Mesothelial cell of epicardium (in vitro differentiated cells): ENCODE data around the gene SLCO2A1. TPM values are rescaled to one million over a fixed set of nuclear protein-coding genes. Genes with fewer than 3 reads are reported as not detected.

Source experiments
- DNase-seq, 2 experiments: peaks; one replicate each; pipeline ENCODE4 v3.0.0; 2021; ENCODE audit warnings: low spot score in 2 of 2; ENCODE audit not compliant: unreplicated experiment in 2 of 2
- H3K27ac Mint-ChIP-seq: 2 replicates; pipeline ENCODE4 v1.8.0; 2021; ENCODE audit warnings: mixed read lengths
- H3K27me3 Mint-ChIP-seq: 2 replicates; pipeline ENCODE4 v1.8.0; 2021; ENCODE audit warnings: low read depth, mixed read lengths
- H3K36me3 Mint-ChIP-seq: 2 replicates; pipeline ENCODE4 v1.8.0; 2021; ENCODE audit warnings: mixed read lengths
- H3K4me1 Mint-ChIP-seq: 2 replicates; pipeline ENCODE4 v1.8.0; 2021; ENCODE audit warnings: mixed read lengths
- H3K4me3 Mint-ChIP-seq: 2 replicates; pipeline ENCODE4 v1.8.0; 2021; ENCODE audit warnings: mild to moderate bottlenecking, moderate library complexity, mixed read lengths
- H3K9me3 Mint-ChIP-seq: 2 replicates; pipeline ENCODE4 v1.8.0; 2021; ENCODE audit warnings: mixed read lengths
- total RNA-seq: library from RNA; stranded (reverse); gene quantifications from 3 replicates; pipeline ENCODE4 v1.2.1, GENCODE V29; 2021
- TF ChIP-seq, protein P1 (sequence below): fragments of 200-600 bp; sonication (generic); IDR thresholded peaks from one replicate; pipeline ENCODE4 v1.5.0; 2021; ENCODE audit warnings: antibody characterized with exemption; ENCODE audit not compliant: unreplicated experiment

The SLCO2A1 gene
- total RNA-seq, 1 donor from 2014 or later = 24.1 TPM

- DNase-seq = no peak
- no peaks in the 10 kb centered on the region for H3K9me3 Mint-ChIP-seq
- peaks cover 12% of the 10 kb centered on the region for H3K36me3 Mint-ChIP-seq
- no peak overlapping the region for H3K27ac Mint-ChIP-seq
- TF ChIP-seq, protein P1, sequence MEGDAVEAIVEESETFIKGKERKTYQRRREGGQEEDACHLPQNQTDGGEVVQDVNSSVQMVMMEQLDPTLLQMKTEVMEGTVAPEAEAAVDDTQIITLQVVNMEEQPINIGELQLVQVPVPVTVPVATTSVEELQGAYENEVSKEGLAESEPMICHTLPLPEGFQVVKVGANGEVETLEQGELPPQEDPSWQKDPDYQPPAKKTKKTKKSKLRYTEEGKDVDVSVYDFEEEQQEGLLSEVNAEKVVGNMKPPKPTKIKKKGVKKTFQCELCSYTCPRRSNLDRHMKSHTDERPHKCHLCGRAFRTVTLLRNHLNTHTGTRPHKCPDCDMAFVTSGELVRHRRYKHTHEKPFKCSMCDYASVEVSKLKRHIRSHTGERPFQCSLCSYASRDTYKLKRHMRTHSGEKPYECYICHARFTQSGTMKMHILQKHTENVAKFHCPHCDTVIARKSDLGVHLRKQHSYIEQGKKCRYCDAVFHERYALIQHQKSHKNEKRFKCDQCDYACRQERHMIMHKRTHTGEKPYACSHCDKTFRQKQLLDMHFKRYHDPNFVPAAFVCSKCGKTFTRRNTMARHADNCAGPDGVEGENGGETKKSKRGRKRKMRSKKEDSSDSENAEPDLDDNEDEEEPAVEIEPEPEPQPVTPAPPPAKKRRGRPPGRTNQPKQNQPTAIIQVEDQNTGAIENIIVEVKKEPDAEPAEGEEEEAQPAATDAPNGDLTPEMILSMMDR = no peak
- peaks cover 12% of the 10 kb centered on the region for H3K4me1 Mint-ChIP-seq
- H3K27me3 Mint-ChIP-seq = no peaks in the 10 kb centered on the region
- no peak overlapping the region for H3K4me3 Mint-ChIP-seq
These were observed 16.4 kb downstream of the SLCO2A1 start for GRCh38 chr3:134013280-134013679.

DNA sequence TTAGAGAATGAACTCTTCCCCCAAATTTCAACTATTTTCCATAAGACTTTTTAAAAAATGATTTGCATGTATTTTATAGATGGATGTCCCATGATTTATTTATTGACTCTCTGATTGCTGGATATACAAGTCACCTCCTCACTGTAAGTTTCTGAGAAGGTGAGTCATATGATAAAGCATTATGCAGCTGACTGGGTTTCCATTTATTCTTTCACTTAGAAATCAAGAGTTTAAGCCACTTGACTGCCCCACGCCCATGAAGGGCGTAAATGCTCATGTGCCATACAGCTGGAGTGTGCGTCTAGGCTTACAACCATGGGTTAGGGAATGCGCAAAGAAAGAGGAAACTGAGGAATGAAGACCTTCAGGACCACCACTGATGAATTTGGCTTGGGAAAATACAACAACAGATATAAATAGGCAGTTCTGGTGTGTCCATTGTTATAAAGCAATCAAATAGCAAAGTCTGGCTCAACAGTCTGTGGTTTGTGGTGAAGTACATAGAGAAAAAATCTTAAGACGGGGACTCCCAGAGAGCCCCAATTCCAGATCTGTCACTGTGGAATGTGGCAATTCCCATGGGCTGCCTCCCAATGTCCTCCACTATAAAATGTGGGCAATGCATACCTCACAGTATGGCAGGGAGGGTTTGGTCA, 20.3 kb downstream of the SLCO2A1 start:
- Mint-ChIP-seq H3K9me3 (peaks cover 16% of the 10 kb centered on the region), H3K27me3 (no peaks in the 10 kb centered on the region)

GRCh38 chr3:134008630-134009156, 21.0 kb downstream of the SLCO2A1 start:
- TF ChIP-seq, protein P1 = no peak
- no peaks in the 10 kb centered on the region for H3K27me3 Mint-ChIP-seq
- H3K4me3 Mint-ChIP-seq = no peak overlapping the region
- peaks cover 12% of the 10 kb centered on the region for H3K36me3 Mint-ChIP-seq
- no peak for DNase-seq
- H3K27ac Mint-ChIP-seq = no peak overlapping the region
- peaks cover 12% of the 10 kb centered on the region for H3K4me1 Mint-ChIP-seq
- H3K9me3 Mint-ChIP-seq = peaks cover 17% of the 10 kb centered on the region

More for the DNA sequence above, 20.3 kb downstream of the SLCO2A1 start:
- Mint-ChIP-seq H3K36me3 (peaks cover 12% of the 10 kb centered on the region), H3K4me3 (no peak overlapping the region), H3K4me1 (peaks cover 12% of the 10 kb centered on the region), H3K27ac (no peak overlapping the region)
- DNase-seq = no peak
- TF ChIP-seq, protein P1 = no peak

GRCh38 chr3:134007819-134008218, 21.9 kb downstream of the SLCO2A1 start:
- H3K27me3 Mint-ChIP-seq = no peaks in the 10 kb centered on the region
- no peak for DNase-seq
- TF ChIP-seq, protein P1 = no peak
- peaks cover 10% of the 10 kb centered on the region for H3K4me1 Mint-ChIP-seq
- H3K4me3 Mint-ChIP-seq = no peak overlapping the region
- no peak overlapping the region for H3K27ac Mint-ChIP-seq
- H3K36me3 Mint-ChIP-seq = peaks cover 12% of the 10 kb centered on the region
- peaks cover 17% of the 10 kb centered on the region for H3K9me3 Mint-ChIP-seq

- no peak for DNase-seq
- Mint-ChIP-seq H3K4me1 (peaks cover 23% of the 10 kb centered on the region), H3K9me3 (peaks cover 17% of the 10 kb centered on the region), H3K4me3 (no peak overlapping the region), H3K36me3 (peaks cover 12% of the 10 kb centered on the region), H3K27me3 (no peaks in the 10 kb centered on the region), H3K27ac (no peak overlapping the region)
- TF ChIP-seq, protein P1 = no peak
These were observed 24.9 kb downstream of the SLCO2A1 start for GRCh38 chr3:134004841-134005240.
